RWPE1 (cell line): ENCODE data around the gene APPL2.

Source experiments
- CTCF ChIA-PET: fragments of 350-600 bp; sonication (Branson Sonifier 250); formaldehyde crosslinking; extraction: SDS; loops from one replicate; lab custom pipeline; 2021; lab: Yijun Ruan, JAX
- POLR2A ChIA-PET: fragments of 400-600 bp; formaldehyde crosslinking; extraction: SDS; loops from one replicate; lab custom pipeline; 2020; ENCODE audit warnings: antibody characterized with exemption; ENCODE audit not compliant: low non-redundant PET; lab: Yijun Ruan, JAX
- DNase-seq: peaks from one replicate; pipeline ENCODE4 v3.0.0; 2012; ENCODE audit warnings: low spot score
- H3K27ac ChIP-seq: fragments of 450-650 bp; 2 replicates; pipeline ENCODE4 v1.5.1; 2017
- CTCF ChIP-seq: fragments of 450-650 bp; conservative IDR thresholded peaks from 2 replicates; pipeline ENCODE4 v1.5.1; 2017; ENCODE audit warnings: low read depth, mild to moderate bottlenecking

The APPL2 gene

GRCh38 chr12:105278043-105278697, 42.2 kb upstream of the APPL2 start:
- DNase-seq, result no peak
- CTCF ChIA-PET, result interaction anchor here (0.7 kb wide), 1 partner anchor 50 kb away, joined by 3 read pairs; no protein-coding TSS in a partner anchor
- TF ChIP-seq CTCF, result no peak
- H3K27ac ChIP-seq, result no peak overlapping the region
- POLR2A ChIA-PET, result interaction anchor here (0.6 kb wide), 1 partner anchor 41 kb away, joined by 3 read pairs; no protein-coding TSS in a partner anchor

GRCh38 chr12:105275997-105276733, 40.2 kb upstream of the APPL2 start:
- no peak overlapping the region for H3K27ac ChIP-seq
- ChIA-PET POLR2A (no interaction called here), CTCF (no interaction called here)
- DNase-seq, result no peak
- no peak for TF ChIP-seq CTCF

- ChIA-PET CTCF (interaction anchor here (0.6 kb wide), 1 partner anchor 93 kb away, joined by 3 read pairs; no protein-coding TSS in a partner anchor), POLR2A (no interaction called here)
- no peak for TF ChIP-seq CTCF
- no peak overlapping the region for H3K27ac ChIP-seq
- no peak for DNase-seq
Observed at GRCh38 chr12:105274571-105274970, 38.6 kb upstream of the APPL2 start.

- H3K27ac ChIP-seq, result no peak overlapping the region
- no peak for TF ChIP-seq CTCF
- peak; percentile 33 for DNase-seq
- ChIA-PET CTCF (interaction anchor here (0.8 kb wide), 1 partner anchor 119 kb away, joined by 3 read pairs; no protein-coding TSS in a partner anchor), POLR2A (no interaction called here)
Observed at GRCh38 chr12:105273601-105274000, 37.6 kb upstream of the APPL2 start.

GRCh38 chr12:105272814-105273416, 36.9 kb upstream of the APPL2 start:
- no peak for TF ChIP-seq CTCF
- no peak overlapping the region for H3K27ac ChIP-seq
- CTCF ChIA-PET, result interaction anchor here (0.8 kb wide), 1 partner anchor 118 kb away, joined by 3 read pairs; no protein-coding TSS in a partner anchor
- POLR2A ChIA-PET, result no interaction called here
- peak; percentile 22 for DNase-seq

GRCh38 chr12:105272152-105272551, 36.2 kb upstream of the APPL2 start:
- H3K27ac ChIP-seq, result no peak overlapping the region
- ChIA-PET POLR2A (no interaction called here), CTCF (no interaction called here)
- no peak for DNase-seq
- TF ChIP-seq CTCF, result no peak
